GM12892 (cell line): ENCODE results near the gene ALPK1.

Experiments used
- DNase-seq: peaks from one replicate; pipeline ENCODE4 v3.0.0; 2011; ENCODE audit not compliant: insufficient read length
- FAIRE-seq: peaks from 2 replicates; lab custom pipeline; 2011; peaks lifted over from hg19 to GRCh38; lab: Jason Lieb, UNC
- POLR2A ChIP-seq: IDR thresholded peaks from 2 replicates; pipeline ENCODE4 v1.6.1; 2011; ENCODE audit warnings: low read depth, low read length, control low read depth
- POLR2AphosphoS5 ChIP-seq: IDR thresholded peaks from 2 replicates; pipeline ENCODE4 v1.6.1; 2011; ENCODE audit warnings: low read depth, low read length, control low read depth
- TAF1 ChIP-seq: IDR thresholded peaks from 2 replicates; pipeline ENCODE4 v1.6.1; 2011; ENCODE audit warnings: low read depth, mild to moderate bottlenecking, control low read depth, low read length, borderline replicate concordance

Gene ALPK1

DNA sequence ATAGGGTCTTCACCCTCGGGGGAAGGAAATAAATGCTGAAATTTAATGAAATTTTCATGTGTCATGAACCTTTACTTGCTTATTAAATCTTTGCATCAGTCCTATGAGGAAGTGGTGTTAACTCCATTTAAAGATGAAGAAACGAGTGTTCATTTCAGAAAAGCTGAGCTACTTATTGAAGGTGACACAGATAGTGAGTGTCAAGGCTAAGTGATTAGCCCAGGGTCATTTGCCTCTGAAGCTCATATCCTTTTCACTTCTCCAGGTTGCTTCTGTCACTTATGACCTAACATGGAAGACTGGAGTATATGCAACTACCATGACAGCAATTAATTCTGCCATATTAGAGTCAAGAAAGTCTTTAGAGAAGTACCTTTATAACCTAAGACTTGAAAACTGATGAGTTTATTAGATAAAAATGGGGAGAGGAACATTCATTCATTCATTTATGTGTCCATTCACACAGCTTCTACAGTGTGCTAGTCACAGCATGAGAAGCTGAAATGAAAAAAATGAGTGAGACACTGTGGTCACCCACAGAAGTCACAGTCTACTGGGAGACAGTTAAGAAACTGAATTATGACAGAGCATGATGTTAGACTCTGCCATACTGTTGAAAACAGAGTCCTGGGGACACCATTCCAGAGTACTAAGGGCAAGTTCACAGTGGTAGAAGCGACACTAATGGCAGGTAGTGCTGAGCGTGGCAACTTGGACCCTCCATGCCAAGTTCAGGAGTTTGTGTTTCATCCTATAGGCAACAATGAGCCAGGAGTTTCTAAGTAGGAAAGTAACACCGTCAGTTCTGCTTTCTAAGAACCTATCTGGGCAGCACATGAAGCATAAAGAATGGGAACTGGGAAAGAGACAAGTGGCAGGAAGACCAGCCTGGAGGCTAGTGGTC, 21.3 kb downstream of the ALPK1 start:
- DNase-seq (no peak), FAIRE-seq (peak; percentile 87)
- TF ChIP-seq POLR2A (peak; percentile 71), POLR2AphosphoS5 (peak; percentile 45; the same call in 1 of the 2 replicates), TAF1 (0 out of 2 replicates have a peak, but pooled peaks have one; percentile 15)

DNA sequence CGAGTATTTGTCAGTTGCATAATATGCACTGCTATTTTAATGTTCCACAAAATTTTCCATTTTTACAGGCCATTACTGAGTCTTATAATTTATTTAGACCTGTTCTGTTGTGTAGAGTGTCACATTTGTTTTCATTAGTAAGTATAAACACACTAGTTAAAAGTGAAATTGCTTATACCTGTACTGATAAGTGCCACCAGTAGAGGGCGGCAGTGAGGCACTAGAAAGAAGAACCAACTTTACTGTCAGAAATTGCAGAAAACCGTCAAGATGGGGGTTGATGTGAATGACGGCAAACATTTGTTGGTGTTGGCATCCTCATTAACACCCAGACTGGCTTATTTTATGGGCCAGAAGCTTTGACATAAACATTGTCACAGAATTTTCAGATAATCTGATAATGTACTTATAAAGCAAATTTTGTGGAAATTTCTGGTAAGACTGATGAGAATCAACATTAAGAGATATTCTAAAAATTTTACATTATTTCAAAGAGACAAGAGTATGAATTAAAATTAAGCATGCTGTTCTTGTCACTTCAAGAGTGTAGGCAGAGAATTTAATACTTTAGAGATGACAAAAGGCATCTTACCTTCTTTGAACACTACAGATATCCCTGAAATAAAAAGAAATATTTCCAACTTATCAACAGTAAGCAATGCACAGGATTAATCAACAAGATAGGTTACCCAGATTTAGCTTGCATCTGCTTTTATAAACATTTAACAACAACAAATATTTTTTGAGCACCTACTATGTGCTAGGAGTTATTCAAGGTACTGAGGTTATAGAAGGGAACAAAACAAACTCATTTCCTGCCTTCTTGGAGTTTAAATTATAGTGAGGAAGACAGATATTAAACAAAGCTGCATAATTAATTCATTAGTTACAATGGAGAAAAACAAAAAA, 24.9 kb downstream of the ALPK1 start:
- FAIRE-seq: peak; percentile 81
- TF ChIP-seq TAF1: no peak
- TF ChIP-seq POLR2A: no peak
- no peak for TF ChIP-seq POLR2AphosphoS5
- DNase-seq: no peak

DNA sequence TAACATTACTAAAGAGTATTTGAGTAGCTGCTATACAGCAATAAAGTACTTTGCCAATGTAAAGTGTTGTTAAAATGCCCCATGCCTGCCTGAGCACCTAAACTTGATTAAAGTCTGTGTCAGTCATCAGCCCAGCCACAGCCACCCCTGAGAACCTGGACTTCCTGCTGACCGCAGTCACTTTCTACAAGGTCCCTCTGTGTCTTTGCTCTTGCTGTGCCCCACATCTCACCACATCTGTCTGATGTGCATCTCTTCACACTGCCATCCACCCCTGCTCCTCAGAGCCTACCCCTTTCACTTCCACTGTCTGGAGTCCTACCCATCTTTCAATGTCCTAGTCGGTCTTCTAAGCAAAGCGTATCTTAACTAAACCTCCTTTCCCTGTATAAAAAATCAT, 25.7 kb downstream of the ALPK1 start:
- DNase-seq (no peak), FAIRE-seq (peak; percentile 79)
- TF ChIP-seq TAF1: no peak
- no peak for TF ChIP-seq POLR2AphosphoS5
- TF ChIP-seq POLR2A: no peak

DNA sequence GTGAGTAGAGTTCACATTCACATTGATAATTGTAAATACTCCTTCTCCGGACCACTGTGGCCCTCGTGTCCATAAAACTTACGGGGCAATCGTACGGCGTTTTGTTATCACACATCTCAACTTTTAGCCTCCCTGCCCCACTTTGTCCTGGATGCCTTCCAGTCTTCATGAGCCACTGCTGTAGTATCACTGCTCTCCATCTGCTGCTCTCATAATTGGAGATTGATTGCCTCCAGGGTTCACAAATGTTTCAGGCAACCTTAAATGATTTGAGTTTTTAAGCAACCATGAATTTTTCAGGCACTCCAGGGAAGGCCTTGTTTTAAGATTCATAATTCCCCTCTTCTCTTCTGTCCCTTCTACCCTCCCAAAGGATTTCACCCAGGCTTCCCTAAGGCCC, 28.4 kb downstream of the ALPK1 start:
- no peak for TF ChIP-seq POLR2A
- no peak for TF ChIP-seq TAF1
- TF ChIP-seq POLR2AphosphoS5: no peak
- FAIRE-seq (no peak), DNase-seq (no peak)

DNA sequence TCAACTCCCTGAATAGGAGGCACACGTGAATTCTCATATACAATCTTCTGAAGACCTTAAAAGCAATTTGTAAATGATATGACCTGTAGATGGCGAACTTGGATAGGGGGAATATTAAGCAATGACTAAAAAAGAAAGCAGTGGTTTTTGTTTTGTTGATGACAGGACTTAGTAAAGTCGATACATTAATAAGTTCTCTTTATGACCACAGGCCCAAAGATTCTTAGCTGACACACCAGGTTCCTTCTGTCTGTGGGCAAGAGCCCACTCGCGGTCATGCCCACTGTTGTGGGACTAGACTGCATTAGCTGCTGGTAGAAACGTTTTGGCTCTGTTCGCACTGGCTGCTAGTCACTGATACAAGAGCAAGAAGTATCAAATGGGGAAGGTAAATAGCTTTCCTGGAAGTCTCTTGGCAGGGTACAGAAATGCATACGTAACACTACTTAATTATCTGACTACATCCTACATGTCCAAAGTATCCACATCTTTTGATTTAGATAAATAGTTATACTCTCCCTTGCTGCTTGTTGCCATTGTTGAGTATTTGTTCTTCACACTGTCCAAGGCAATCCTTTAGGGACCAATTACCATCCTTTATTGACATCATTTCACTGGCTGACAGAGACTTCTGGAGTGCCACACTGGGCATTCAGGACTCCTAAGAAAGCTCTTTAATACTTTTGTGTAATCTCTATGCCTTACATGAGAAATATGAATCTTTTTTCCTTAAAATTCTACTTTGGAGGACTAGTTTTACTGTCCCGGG, 31.0 kb downstream of the ALPK1 start:
- TF ChIP-seq TAF1 (no peak), POLR2A (no peak), POLR2AphosphoS5 (no peak)
- DNase-seq (no peak), FAIRE-seq (peak; percentile 76)

DNA sequence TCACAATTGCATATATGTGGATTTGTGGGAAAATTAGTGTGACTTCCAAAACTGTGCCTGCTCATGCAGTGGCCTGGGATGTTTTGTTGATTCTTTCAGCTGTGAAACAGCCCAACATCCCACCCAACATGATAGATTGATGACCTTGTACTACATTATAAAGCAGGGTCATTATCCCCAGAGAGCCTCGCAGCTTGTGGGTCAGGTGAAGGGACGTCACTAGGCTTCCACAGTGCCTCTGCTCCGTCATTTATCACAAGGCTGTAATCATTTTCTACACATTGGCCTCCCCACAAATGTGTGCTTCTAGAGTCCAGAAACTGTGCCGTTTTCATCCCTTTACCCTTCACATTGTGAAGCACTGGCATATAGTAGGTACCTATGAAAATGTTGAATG, 31.6 kb downstream of the ALPK1 start:
- FAIRE-seq (no peak), DNase-seq (no peak)
- TF ChIP-seq POLR2AphosphoS5 (no peak), POLR2A (no peak), TAF1 (no peak)

DNA sequence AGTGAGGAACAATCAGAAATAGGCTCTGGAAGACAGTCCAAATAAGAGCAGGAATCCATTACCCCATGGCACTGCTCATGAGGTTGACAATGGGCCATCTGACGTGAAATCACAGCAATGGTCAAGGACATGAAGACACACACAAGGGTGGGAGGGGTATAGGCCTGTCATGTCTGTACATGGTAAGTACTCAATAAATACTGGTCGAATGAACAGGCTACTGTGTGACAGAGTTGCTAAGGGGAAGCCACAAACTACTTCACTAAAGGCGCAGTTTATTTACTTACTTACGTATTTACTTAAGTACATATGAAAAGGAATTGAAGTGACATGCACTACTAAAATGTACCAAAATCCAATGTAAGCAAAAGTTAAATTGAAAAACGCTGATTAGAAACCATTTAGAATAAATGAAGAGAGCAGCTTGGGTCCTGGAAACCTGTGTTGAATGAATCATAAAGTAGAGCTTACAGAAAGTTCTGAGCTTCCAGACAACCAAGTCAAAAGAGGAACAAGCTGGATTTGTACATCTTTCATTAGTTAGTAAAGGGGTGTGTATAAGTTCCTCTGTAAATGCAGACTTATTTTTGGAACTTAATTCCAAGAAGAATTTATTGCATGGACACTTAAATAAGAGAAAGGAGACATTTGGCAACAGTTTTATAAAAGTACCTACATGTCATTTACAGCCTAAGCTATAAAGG, 32.7 kb downstream of the ALPK1 start:
- FAIRE-seq (no peak), DNase-seq (no peak)
- TF ChIP-seq POLR2AphosphoS5 (no peak), TAF1 (no peak), POLR2A (no peak)

DNA sequence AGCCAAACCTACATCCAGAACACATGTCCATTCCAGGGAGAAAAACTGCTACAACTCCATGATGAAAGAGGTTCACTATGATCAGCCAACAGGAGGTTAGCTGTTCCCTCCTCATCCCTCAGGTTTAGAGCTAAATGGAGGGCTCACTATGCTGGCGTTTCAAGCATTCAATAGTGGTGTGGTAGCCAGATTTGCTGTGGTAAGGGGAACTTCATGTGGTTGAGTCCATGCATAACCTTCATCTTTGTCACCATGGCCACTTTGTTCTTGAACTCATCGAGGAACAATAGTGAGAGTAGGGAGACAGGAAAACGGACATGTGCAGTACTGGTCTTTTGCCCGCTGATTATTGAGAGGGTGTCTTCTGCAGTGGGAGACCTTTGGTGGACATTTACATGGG, 33.8 kb downstream of the ALPK1 start:
- FAIRE-seq: no peak
- no peak for TF ChIP-seq TAF1
- TF ChIP-seq POLR2AphosphoS5: no peak
- no peak for TF ChIP-seq POLR2A
- DNase-seq: no peak

DNA sequence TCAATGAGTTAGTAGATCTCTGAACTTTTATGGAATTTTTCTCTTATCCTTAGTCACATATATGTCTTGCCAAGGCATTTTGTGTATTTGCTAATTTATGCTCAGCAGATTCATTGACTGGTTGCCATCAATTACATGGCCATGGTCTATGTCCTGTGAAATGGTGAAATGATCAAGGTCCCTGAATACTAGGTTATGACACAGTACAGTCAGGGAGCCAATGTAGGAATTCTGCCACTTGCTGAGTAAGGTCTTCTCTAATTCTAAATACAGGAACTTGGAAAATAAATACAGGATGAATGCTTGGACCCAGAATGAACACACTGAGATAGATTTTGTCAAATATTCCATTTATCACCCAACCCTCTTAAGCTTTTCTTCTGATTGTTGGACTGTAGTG, 35.2 kb downstream of the ALPK1 start:
- DNase-seq (no peak), FAIRE-seq (no peak)
- TF ChIP-seq POLR2AphosphoS5 (no peak), POLR2A (no peak)

DNA sequence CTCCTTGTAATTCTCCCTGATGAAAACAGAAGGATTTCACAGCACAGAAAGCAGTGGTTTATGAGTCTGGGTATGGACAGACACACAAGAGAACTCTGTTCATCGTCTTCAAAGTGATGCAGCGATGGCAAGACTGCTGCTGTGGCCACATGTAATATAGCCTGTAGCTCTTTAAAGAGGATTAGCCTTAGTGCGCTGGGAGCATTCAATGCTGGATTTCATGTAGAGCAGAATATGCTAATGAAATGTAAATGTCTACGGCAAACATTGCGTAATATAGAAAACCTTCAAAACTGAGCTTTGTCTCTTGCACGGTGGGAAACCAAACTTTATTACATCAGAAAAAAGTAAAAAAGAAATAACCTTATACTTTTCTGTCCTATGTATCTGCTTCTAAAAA, 42.9 kb downstream of the ALPK1 start:
- FAIRE-seq (no peak), DNase-seq (no peak)
- no peak for TF ChIP-seq TAF1
- no peak for TF ChIP-seq POLR2A
- no peak for TF ChIP-seq POLR2AphosphoS5
